HG03520 (cell line): ENCODE data around the gene DLD.
"Not testable (repeated sequence)": the region's sequence is repeated elsewhere in the genome, so short reads cannot be mapped to it uniquely, and the experiment has no call there.

Experiments used
- ATAC-seq: cut with Tn5 transposase; IDR thresholded peaks from one replicate; pipeline ENCODE4 v1.9.1; 2021; ENCODE audit warnings: mild to moderate bottlenecking, moderate library complexity; ENCODE audit not compliant: unreplicated experiment

The DLD gene

DNA sequence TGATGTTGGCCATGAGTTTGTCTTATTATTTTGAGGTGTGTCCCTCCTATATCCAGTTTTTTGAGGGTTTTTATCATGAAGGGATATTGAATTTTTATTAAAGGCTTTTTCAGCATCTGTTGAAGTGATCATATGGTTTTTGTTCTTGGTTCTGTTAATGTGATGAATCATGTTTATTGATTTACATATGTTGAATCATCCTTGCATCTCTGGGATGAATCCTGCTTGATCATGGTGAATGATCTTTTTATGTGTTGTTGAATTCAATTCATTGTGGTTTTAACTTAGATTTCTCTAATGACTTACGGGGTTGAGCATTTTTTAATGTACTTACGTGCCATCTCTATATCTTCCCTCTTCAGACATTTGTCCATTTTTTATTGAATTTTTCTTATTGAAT, 22.9 kb downstream of the DLD start:
- ATAC-seq: no peak

DNA sequence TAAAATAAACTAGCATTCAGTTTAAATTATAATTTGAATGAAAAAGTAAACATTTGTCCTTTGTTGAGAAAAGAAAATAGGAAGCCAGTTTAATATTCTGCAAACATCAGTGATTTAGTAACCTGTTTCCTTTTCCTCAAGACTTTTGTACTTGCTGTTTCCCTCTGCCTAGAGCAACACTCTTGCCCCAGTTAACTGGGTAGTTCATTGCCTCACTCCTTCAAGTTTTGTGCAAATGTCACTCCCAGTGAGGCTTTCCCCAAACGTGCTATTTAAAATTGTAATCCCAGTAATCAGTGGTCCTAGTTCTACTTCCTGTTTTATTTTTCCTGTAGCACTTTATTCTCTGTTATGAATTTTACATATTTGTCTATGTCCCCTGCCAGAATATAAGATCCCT, 23.8 kb downstream of the DLD start:
- ATAC-seq: no peak

DNA sequence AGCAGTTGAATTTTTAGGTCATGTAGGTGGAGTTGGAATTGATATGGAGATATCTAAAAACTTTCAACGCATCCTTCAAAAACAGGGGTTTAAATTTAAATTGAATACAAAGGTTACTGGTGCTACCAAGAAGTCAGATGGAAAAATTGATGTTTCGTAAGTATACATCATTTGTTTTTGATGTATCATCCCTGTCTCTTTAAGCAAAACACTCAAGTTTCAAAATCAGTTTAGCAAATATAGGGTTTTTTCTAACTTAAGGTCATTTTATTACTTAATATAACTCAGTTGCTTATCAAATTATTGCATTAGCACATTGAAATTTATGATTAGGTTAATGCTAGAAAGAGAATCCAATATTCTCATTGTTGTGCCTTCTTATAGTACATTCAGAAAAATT, 24.6 kb downstream of the DLD start:
- ATAC-seq: no peak

DNA sequence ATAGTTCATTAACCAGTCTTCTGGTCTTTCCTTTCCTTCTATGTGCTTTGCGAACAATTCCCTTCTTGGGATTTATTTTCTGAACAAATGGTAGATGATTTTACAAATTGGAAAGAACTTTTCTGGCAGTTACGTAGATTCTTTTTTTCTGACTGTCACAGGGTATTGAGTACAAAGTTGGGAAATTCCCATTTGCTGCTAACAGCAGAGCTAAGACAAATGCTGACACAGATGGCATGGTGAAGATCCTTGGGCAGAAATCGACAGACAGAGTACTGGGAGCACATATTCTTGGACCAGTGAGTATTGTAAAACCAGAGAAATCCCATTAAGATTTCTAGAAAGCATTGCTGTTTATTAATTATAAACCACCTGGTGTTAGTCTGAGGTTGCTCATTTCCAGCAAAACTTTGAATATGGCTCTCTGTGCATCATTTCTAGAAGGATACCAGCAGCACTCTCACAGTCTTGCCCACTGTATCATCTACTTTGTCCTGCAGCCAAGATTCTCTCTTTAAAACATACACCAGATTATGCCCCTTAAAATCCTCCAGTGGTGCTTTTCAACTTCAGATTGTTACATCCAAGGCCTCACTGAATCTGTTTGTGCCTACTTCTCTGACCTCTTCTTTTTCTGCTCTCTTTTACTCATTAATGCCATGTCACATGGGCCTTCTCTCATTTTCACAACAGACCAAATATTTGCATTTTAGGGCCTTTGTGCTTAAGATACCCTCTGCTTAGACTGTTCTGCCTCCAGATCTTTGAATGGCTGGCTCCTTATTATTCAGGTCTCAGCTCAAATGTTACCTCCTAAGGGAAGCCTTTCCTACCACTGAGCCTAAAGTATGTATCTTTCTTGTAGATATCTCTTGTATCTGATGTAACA, 27.0 kb downstream of the DLD start:
- ATAC-seq: peak; percentile 79

DNA sequence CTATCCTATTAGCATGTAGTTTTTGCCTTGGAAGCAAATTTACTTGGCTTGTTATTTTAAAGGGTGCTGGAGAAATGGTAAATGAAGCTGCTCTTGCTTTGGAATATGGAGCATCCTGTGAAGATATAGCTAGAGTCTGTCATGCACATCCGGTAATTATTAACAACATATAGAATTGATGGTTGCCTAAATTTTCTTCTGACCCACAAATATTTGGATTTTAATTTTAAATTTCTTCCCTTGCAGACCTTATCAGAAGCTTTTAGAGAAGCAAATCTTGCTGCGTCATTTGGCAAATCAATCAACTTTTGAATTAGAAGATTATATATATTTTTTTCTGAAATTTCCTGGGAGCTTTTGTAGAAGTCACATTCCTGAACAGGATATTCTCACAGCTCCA, 28.0 kb downstream of the DLD start:
- ATAC-seq: no peak

GRCh38 chr7:107920048-107920772, 29.2 kb downstream of the DLD start:
- no peak for ATAC-seq

DNA sequence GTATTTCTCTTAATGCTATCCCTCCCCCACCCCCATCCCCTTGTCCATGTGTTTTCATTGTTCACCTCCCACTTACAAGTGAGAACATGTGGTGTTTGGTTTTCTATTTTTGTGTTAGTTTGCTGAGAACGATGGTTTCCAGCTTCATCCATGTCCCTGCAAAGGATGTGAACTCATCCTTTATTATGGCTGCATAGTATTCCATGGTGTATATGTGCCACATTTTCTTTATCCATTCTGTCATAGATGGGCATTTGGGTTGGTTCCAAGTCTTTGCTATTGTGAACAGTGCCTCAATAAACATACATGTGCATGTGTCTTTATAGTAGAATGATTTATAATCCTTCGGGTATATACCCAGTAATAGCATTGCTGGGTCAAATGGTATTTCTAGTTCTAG, 30.8 kb downstream of the DLD start:
- ATAC-seq: not testable (repeated sequence)

DNA sequence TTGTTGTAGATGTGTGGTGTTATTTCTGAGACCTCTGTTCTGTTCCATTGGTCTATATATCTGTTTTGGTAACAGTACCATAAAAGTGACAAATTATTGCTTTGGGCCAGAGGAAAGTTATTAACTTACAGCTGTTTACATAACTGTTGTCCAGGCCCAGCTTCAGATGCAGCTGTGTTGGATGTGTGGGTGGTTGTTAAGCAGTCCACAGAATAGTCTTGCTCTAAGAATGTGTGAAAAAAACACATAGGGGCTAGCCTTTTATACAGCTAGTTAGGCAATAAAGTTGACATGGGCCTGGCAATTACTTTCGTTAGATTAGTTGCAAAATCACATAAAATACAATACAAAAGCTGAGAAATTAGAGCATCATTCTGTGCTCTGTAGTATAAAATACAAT, 31.9 kb downstream of the DLD start:
- no peak for ATAC-seq

- peak; percentile 78 for ATAC-seq
These were observed 34.0 kb downstream of the DLD start for GRCh38 chr7:107924841-107925504.

DNA sequence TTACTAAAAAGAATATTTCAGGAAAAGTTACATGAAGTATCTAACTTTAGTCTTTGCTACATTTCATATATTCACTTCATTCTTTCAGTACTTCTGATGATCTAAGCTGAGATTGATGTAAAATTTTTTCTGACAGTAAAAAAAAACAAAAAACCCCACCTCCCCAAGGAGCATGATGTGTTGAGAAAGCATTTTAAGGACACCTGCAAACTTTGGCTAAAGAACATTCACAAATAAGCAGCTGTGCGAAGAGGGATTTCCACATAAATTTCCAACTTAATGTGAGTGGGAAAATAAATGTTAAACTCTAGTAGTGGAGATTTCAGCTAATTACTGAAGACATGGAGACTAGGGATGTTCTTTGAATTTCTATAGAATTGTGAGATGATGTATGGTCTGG, 35.5 kb downstream of the DLD start:
- no peak for ATAC-seq

GRCh38 chr7:107931740-107932515, 40.9 kb downstream of the DLD start:
- ATAC-seq: no peak

DNA sequence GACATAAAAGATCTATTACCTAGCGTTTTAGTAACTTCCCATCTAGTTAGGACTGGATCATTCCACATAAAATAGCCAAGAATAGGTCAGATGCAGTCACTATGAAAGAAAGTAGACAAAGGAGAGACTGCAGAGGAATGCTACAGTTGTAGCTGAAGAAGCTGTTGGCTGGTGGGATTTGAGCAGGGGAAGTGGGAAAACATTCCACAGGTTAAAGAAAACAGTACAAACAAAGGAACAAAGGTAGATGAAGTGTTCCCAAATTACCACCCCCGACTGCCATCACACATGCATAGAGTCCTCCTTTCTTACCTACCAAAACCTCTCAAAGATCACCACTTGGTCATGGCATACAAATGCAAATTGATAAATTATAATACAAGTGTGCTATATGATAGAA, 41.8 kb downstream of the DLD start:
- ATAC-seq: no peak

DNA sequence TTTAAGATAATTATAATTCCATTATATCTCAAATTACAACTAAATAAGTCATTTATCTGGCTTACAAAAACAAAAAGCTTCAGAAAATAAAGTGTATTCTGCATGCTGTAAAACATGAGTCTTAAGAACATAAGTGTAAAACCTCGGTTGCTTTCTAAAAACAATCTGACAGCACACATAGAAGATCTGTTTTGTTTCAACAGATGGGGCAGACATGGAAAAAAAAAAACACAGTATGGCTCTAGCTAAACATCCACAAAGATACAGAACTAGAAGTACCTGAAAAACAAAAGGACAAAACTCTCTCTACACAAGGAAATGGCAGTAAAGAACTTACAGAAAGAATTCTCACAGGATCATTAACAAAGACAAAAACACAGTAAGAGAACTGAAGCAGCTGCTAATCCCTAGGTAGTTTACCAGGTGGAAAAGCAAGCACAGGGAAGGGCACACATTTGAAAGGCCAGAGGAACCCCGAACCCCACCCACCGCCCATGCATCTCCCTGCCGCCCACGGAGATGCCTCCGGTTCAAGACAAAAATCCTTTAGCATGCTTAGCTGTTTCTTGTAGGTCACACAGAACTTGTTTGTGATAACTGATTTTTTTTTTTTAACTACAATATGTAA, 42.5 kb downstream of the DLD start:
- no peak for ATAC-seq

DNA sequence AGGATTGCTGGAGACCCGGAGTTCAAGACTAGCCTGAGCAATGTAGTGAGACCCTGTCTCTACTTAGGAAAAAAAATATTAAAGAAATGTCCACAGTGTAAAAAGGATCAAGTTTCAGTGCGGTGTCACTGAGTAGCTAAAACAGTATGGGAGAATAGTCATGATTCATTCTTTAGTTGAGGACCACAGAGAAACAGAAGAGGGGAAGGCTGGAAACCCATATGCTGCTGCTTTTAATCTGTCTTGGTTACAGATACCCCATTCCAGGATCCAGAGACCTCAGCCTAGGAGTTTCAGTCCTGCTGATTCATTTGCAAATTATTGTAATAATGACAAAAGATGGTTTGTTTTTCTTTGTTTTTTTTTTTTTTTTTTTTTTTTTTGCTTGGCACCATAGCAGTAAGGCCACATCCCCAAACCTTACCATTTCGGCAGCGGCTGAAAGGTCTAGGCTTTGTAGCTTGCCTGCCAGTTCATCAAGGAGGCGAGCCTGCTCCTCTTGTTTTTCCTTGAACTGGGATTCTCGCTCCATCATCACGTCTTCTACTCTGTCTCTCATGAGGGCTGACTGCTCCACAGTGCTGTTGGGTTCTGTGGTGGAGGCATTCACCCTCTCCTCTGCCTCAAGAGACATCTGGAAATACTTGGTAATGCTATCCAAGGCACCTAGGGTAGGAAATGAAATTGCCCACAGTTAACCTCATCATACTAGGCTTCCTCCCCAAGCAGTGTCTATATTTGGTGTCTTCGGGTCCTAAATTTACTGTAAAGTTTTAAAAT, 44.2 kb downstream of the DLD start:
- no peak for ATAC-seq

DNA sequence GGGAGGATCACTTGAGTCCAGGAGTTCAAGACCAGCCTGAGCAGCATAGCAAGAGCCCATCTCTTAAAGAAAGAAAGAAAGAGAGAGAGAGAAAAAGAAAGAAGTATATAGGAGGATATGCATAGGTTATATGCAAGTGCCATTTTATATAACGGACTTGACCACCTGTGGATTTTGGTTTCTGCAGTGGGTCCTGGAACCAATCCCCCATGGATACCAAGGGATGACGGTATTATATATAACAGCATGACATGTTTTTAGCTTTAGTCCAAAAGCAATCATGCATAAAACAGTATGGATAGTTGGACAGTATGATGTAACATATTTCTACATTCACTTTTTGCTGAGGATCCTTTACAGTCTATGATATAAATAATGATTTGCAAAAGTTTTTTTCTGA, 45.3 kb downstream of the DLD start:
- no peak for ATAC-seq

GRCh38 chr7:107937531-107937930, 46.5 kb downstream of the DLD start:
- no peak for ATAC-seq

- ATAC-seq: no peak
These were observed 47.7 kb downstream of the DLD start for GRCh38 chr7:107938456-107939250.

- no peak for ATAC-seq
These were observed 48.8 kb downstream of the DLD start for GRCh38 chr7:107939573-107940489.
